Activated T-cell treated with anti-CD3 and anti-CD28 coated beads, Interleukin-2, amount 50 U/mL, for 24 hours (primary cell): Measurements from ENCODE around the gene PDXK.

ENCODE experiments used
- DNase-seq: peaks from one replicate; pipeline ENCODE4 v3.0.0-alpha.2; 2020
- H3K27ac Mint-ChIP-seq: 2 replicates; pipeline ENCODE4 v1.8.0; 2020; ENCODE audit warnings: mild to moderate bottlenecking, mixed read lengths
- H3K27me3 Mint-ChIP-seq: 2 replicates; pipeline ENCODE4 v1.8.0; 2020; ENCODE audit warnings: mixed read lengths
- H3K36me3 Mint-ChIP-seq: 2 replicates; pipeline ENCODE4 v1.8.0; 2020; ENCODE audit warnings: low read depth, mixed read lengths
- H3K4me1 Mint-ChIP-seq: 2 replicates; pipeline ENCODE4 v1.8.0; 2020; ENCODE audit warnings: low read depth, mixed read lengths
- H3K4me3 Mint-ChIP-seq: 2 replicates; pipeline ENCODE4 v1.8.0; 2020; ENCODE audit warnings: mild to moderate bottlenecking, moderate library complexity, mixed read lengths
- H3K9me3 Mint-ChIP-seq: 2 replicates; pipeline ENCODE4 v1.8.0; 2020; ENCODE audit warnings: mixed read lengths

Gene PDXK

DNA sequence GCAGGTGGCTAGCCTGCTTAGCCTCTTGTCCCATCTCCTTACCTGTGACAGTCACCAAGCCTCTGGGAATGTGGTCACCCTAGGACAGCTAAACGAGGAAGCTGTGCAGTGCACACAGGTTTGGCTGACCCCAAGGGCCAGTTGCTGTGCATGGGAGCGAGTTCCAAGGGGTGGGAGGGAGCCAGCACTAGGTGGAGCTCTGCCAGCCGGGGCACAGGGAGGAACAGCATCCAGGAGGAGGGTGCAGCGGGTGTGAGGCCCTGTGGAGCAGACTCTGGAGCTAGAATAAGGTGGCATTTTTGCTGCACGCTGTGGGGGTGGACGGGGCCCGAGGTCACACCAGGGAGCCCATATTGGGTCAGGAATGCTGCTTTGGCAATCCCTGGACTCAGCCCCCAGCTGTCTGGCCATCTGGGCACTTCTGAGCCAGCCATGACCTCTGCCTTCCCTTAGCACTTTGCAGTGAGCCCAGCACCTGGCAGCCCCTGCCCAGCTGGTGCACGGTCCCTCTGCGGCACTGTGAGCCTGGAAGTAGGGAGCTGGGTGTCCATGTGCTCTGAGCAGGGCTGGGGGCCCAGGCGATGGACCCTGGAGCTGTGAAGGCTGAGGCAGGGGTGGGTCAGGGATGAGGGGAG lies 8.7 kb downstream of the PDXK start:
- peaks cover 45% of the 10 kb centered on the region for H3K36me3 Mint-ChIP-seq
- peaks cover 70% of the 10 kb centered on the region for H3K4me1 Mint-ChIP-seq
- H3K27ac Mint-ChIP-seq: peak overlapping the region; percentile 94
- no peaks in the 10 kb centered on the region for H3K27me3 Mint-ChIP-seq
- DNase-seq: no peak
- H3K9me3 Mint-ChIP-seq: no peaks in the 10 kb centered on the region
- H3K4me3 Mint-ChIP-seq: peak overlapping the region; percentile 82

DNA sequence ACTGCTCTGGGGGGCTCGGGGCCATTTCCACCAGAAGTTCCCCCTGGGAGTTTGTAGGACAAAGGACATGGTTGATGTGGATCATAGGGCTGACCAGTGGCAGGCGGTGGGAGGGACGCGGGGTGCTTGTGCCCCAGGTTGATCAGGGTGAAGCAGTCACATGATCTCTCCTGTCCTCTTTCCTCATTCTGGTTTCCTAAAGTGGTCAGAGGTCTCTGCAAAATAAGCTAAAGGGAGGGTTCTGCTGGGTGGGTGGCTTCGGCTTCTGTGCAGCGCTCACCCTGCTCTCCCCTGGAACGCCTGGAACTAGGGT lies 9.2 kb downstream of the PDXK start:
- Mint-ChIP-seq H3K27ac (peak overlapping the region; percentile 94), H3K4me1 (peaks cover 74% of the 10 kb centered on the region), H3K27me3 (no peaks in the 10 kb centered on the region), H3K36me3 (peaks cover 44% of the 10 kb centered on the region), H3K4me3 (peak overlapping the region; percentile 82), H3K9me3 (no peaks in the 10 kb centered on the region)
- no peak for DNase-seq

DNA sequence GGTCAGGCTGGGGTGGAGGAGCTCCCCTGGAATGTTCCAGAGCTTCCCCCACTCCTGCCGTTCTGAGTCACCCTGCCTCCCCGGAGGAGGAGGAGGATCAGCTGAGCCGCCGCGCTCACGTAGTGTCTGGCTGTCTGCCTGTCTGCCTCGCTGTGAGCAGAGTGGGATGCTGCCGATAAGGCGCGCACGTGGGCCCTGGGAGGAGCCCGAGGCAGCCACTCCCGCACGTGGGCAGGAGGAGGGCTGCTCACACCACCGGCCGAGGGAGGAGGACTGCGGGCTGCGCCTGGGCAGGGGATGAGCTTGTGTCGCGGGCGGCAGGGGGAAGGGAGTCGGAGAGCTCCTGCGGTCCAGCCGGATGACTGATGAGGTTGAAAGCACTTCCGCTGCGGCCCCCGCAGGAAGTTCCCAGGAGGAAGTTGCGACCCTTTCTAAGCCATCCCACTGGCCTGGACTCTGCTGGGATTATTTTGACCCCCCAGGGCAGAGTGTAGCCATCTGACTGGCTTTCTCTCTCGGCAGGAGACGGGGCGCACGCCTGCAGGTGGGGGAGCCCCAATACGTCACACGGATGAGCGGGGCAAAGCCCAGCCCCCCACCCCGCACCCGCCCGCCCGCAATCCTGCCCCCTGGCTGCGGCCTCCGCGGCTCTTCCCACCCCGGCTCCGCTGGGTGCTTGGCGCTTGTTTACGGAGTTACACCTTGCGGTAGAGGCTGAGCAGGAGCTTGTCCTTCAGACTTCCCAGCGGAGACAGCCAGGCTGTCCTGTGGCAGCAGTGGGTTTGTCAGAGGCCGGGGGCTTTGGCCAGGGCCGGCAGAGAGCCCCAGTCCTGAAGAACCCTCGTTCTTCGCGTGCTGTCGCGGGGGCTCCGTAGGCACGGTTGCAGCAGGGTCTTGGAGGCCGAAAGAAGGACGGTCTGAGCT lies 9.8 kb downstream of the PDXK start:
- Mint-ChIP-seq H3K4me1 (peaks cover 76% of the 10 kb centered on the region), H3K9me3 (no peaks in the 10 kb centered on the region), H3K4me3 (peak overlapping the region; percentile 82), H3K27ac (peak overlapping the region; percentile 94), H3K36me3 (peaks cover 38% of the 10 kb centered on the region), H3K27me3 (no peaks in the 10 kb centered on the region)
- peak; percentile 87 for DNase-seq

DNA sequence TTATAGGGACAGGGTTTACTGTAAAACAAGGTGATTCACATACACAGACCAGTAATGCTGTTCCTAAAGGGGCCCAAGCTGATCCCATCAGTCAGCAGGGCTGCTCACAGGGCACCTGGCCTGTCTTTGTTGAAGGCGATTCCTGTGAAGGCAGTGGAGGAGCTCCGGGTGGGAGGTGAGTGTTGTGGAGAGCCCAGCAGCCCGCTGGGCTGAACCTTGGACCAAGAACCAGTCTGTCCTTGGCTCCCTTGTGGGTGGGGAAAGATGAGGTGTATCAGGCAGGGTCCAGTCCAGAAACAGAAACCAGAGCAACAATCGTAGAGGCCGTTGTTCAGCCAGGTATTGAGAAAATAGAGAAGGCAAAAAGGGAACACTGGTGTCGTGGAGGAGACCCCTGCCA lies 12.5 kb downstream of the PDXK start:
- Mint-ChIP-seq H3K27ac (peak overlapping the region; percentile 46), H3K4me3 (no peak overlapping the region), H3K27me3 (no peaks in the 10 kb centered on the region), H3K36me3 (peaks cover 36% of the 10 kb centered on the region), H3K9me3 (no peaks in the 10 kb centered on the region), H3K4me1 (peaks cover 86% of the 10 kb centered on the region)
- no peak for DNase-seq

GRCh38 chr21:43731891-43732711 lies 13.2 kb downstream of the PDXK start:
- no peak for DNase-seq
- H3K4me3 Mint-ChIP-seq: no peak overlapping the region

GRCh38 chr21:43733060-43733459 lies 14.1 kb downstream of the PDXK start:
- Mint-ChIP-seq H3K27me3 (no peaks in the 10 kb centered on the region), H3K9me3 (no peaks in the 10 kb centered on the region), H3K36me3 (peaks cover 38% of the 10 kb centered on the region), H3K4me1 (peaks cover 72% of the 10 kb centered on the region), H3K4me3 (peak overlapping the region; percentile 55), H3K27ac (peak overlapping the region; percentile 97)
- DNase-seq: no peak

More at GRCh38 chr21:43731891-43732711, 13.2 kb downstream of the PDXK start:
- Mint-ChIP-seq H3K27me3 (no peaks in the 10 kb centered on the region), H3K9me3 (no peaks in the 10 kb centered on the region), H3K36me3 (peaks cover 38% of the 10 kb centered on the region), H3K4me1 (peaks cover 82% of the 10 kb centered on the region), H3K27ac (peak overlapping the region; percentile 47)

- peak overlapping the region; percentile 55 for H3K4me3 Mint-ChIP-seq
- H3K4me1 Mint-ChIP-seq: peaks cover 67% of the 10 kb centered on the region
- H3K36me3 Mint-ChIP-seq: peaks cover 42% of the 10 kb centered on the region
- DNase-seq: peak; percentile 67
- peak overlapping the region; percentile 97 for H3K27ac Mint-ChIP-seq
- no peaks in the 10 kb centered on the region for H3K27me3 Mint-ChIP-seq
- H3K9me3 Mint-ChIP-seq: no peaks in the 10 kb centered on the region
Measured at GRCh38 chr21:43733529-43734071, 14.7 kb downstream of the PDXK start.

DNA sequence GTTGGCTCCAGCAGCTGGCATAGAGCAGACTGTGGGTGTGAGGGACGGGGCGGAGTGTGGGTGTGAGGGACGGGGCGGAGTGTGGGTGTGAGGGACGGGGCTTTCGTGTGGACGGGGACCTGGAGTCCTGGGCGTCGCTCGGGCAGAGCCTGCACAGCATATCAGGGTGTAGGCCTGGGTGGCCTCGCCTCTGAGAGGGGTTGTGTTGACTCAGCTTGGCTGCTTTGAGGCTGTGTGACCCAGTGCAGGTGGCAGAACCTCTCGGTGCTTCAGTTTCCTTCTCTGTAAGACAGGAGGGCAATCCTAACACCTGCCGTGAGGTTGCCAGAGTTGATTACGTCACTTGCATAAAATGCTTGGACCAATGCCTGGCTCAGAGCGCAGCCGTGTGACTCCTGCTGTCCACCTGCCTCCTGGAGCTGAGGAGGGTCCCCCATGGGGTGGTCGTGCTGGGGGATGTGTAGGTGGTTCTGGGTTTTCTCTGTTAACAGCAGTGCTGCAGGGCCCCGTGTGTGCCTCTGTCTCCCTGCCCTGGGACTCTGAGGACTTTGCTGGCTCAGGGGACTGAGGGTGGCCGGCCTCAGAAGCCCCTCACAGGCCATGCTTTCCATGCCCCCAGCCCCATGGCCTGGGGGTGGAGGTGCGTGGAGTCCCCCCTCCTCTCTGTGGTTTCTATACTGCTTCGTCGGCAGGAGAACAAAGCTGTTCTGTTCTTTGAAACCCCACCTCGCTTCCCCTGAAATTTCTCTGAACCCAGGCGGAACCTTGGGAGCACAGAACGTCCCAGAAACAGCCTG lies 15.4 kb downstream of the PDXK start:
- H3K4me3 Mint-ChIP-seq: peak overlapping the region; percentile 55
- H3K36me3 Mint-ChIP-seq: peaks cover 43% of the 10 kb centered on the region
- H3K9me3 Mint-ChIP-seq: no peaks in the 10 kb centered on the region
- peak; percentile 56 for DNase-seq
- H3K27me3 Mint-ChIP-seq: no peaks in the 10 kb centered on the region
- H3K27ac Mint-ChIP-seq: peak overlapping the region; percentile 97
- peaks cover 63% of the 10 kb centered on the region for H3K4me1 Mint-ChIP-seq

DNA sequence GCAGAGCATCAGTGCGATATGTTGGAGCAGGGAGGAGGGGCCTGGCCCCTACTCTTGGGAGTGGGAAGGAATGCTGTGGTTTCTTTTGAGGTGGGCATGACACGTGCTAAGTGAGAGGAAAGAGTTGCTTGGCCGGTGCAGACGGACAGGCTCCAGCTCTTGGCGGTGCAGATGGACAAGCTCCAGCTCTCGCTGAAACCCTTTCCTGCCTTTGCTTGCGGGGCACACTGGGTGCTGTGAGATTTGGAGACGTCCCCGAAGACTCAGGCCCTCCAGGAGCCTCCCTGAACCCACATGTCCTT lies 15.9 kb downstream of the PDXK start:
- Mint-ChIP-seq H3K36me3 (peaks cover 45% of the 10 kb centered on the region), H3K9me3 (no peaks in the 10 kb centered on the region), H3K27me3 (no peaks in the 10 kb centered on the region), H3K27ac (peak overlapping the region; percentile 97), H3K4me3 (no peak overlapping the region), H3K4me1 (peaks cover 60% of the 10 kb centered on the region)
- no peak for DNase-seq

DNA sequence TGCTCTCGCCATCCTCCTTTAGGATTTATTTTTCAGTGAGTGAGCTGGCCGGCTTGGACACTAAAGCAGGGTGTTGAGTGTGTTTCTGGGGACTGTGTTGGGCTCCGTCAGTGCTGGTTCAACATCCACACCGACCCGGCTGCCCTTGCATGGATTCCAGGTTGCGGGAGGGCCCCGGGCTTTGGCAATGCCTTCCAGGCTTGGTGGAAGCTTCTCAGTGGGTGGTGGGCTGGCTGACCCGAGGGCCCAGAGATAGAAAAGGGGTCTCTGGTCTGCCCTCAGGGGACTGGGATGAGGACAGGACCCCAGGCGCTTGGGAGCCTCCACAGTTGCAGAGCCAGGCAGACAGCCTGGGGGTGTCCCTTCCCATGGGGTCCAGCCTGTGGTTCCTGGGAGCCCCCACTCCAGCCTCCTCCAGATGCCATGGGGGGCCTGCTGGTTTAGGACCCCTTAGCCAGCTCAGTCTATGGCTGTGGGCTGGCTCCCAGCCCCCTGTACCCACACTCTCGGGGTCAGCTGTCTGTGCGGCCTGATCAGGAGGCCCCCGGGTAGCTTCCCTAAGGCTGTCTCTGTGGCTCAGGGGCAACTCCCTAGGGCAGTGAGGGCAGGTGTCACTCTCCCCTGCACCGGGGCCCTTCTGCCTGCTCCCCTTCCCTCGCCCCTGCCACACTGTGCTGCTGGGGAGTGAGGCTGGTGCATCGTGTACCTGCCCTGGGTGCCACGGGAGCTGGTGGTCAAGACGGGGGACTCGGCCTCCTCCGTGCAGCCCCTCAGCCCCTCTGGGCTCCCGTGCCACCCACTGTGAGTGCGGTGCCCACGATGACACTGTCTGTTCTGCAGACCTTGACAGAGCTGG lies 16.5 kb downstream of the PDXK start:
- H3K27ac Mint-ChIP-seq: no peak overlapping the region
- H3K4me1 Mint-ChIP-seq: peaks cover 56% of the 10 kb centered on the region
- H3K36me3 Mint-ChIP-seq: peaks cover 46% of the 10 kb centered on the region
- no peak overlapping the region for H3K4me3 Mint-ChIP-seq
- H3K27me3 Mint-ChIP-seq: no peaks in the 10 kb centered on the region
- no peaks in the 10 kb centered on the region for H3K9me3 Mint-ChIP-seq
- no peak for DNase-seq

DNA sequence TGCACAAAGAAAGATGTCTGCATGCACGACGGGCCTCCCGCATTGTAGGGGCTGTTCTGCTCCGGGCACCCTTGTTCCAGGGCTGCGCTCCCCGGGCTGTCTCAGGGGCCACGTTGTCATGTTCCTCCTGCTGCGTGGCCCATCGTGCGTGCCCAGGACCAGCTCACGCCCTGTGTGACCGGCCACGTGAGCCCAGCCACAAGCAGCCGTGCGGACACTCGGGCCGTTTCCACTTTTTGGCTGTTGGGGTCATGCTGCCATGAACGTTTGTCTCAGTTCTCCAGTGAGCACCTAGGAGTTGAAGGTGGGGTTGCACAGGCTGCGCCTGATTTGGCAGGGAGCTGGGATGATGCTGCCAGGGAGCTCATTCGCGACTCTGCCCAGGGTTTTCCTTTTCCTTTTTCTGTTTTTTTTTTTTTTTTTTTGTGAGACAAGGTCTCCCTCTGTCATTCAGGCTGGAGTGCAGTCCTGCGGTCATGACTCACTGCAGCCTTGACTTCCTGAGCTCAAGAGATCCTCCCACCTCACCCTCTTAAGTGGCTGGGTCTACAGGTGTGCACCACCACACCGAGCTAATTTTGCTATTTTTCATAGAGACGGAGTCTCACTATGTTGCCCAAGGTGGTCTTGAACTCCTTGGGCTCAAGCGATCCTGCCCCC lies 17.4 kb downstream of the PDXK start:
- H3K9me3 Mint-ChIP-seq: no peaks in the 10 kb centered on the region
- H3K4me1 Mint-ChIP-seq: peaks cover 54% of the 10 kb centered on the region
- no peak overlapping the region for H3K4me3 Mint-ChIP-seq
- H3K27me3 Mint-ChIP-seq: no peaks in the 10 kb centered on the region
- H3K36me3 Mint-ChIP-seq: peaks cover 46% of the 10 kb centered on the region
- no peak for DNase-seq
- peak overlapping the region; percentile 18 for H3K27ac Mint-ChIP-seq

DNA sequence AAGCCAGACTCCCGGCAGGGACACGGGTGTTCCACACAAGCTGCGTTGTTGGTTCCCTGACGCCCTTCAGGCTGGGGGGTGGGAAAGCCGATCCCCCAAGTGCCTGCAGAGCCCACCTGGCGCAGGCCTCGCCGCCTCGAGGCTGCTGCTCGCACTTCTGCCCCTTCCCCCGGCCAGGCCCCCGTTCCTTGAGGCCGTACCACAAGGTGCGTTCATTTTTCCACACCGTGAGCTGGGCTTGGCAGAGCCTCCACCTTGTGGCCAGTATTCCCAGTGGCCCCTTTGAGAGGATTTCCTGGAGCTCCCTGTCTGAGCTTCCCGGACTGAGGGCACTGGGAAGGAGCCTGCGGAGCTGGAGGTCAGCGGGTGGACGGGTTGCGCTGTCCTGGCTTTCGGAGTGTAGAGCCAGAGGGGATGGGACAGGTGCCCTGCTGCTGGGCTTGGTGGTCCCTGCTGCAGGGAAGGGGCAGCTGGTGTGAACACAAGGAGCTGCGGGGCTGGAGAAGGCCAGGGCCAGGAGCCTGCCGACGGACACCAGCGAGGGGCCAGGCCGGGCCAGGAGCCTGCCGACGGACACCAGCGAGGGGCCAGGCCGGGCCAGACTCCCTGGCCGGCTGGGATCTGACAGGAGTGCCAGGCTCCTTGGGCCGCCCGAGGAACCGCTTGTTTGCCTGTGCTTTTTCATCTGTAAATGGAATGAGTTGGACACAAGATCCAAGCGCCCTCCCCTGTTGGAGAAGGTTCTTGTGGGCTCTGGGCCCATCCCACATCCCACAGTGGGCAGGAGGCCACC lies 18.4 kb downstream of the PDXK start:
- Mint-ChIP-seq H3K4me1 (peaks cover 44% of the 10 kb centered on the region), H3K4me3 (no peak overlapping the region), H3K27ac (no peak overlapping the region), H3K27me3 (no peaks in the 10 kb centered on the region), H3K36me3 (peaks cover 41% of the 10 kb centered on the region), H3K9me3 (no peaks in the 10 kb centered on the region)
- DNase-seq: no peak
